Effector CD8-positive, alpha-beta T cell (primary cell): Measurements from ENCODE around the gene MTARC2.

Source experiments
- DNase-seq: peaks from one replicate; lab custom pipeline; 2025; lab: John Stamatoyannopoulos, UW

MTARC2 gene

GRCh38 chr1:220800262-220800661 is 52.1 kb downstream of the MTARC2 start:
- no peak for DNase-seq

- no peak for DNase-seq
These were observed 55.5 kb downstream of the MTARC2 start for GRCh38 chr1:220803401-220804201.

- DNase-seq, result no peak
These were observed 56.1 kb downstream of the MTARC2 start for GRCh38 chr1:220804202-220804586.

- no peak for DNase-seq
These were observed 58.3 kb downstream of the MTARC2 start for GRCh38 chr1:220806408-220806807.

- no peak for DNase-seq
These were observed 59.6 kb downstream of the MTARC2 start for GRCh38 chr1:220807726-220808125.

GRCh38 chr1:220808345-220809186 is 60.4 kb downstream of the MTARC2 start:
- no peak for DNase-seq

GRCh38 chr1:220809187-220809550 is 61.0 kb downstream of the MTARC2 start:
- no peak for DNase-seq

- DNase-seq, result no peak
These were observed 61.6 kb downstream of the MTARC2 start for GRCh38 chr1:220809704-220810103.

- peak; percentile 28 for DNase-seq
These were observed 62.1 kb downstream of the MTARC2 start for GRCh38 chr1:220810179-220810653.

- no peak for DNase-seq
These were observed 62.8 kb downstream of the MTARC2 start for GRCh38 chr1:220810963-220811362.

GRCh38 chr1:220811695-220812094 is 63.6 kb downstream of the MTARC2 start:
- no peak for DNase-seq

GRCh38 chr1:220812308-220812707 is 64.2 kb downstream of the MTARC2 start:
- DNase-seq, result no peak

GRCh38 chr1:220813013-220813412 is 64.9 kb downstream of the MTARC2 start:
- no peak for DNase-seq

- no peak for DNase-seq
These were observed 67.3 kb downstream of the MTARC2 start for GRCh38 chr1:220815409-220815808.

- DNase-seq, result no peak
These were observed 69.8 kb downstream of the MTARC2 start for GRCh38 chr1:220817907-220818306.

GRCh38 chr1:220818421-220819173 is 70.5 kb downstream of the MTARC2 start:
- no peak for DNase-seq

GRCh38 chr1:220819467-220820026 is 71.4 kb downstream of the MTARC2 start:
- no peak for DNase-seq

GRCh38 chr1:220824031-220824989 is 76.2 kb downstream of the MTARC2 start:
- DNase-seq, result no peak

GRCh38 chr1:220825819-220826551 is 77.9 kb downstream of the MTARC2 start:
- DNase-seq, result no peak

GRCh38 chr1:220826729-220827128 is 78.6 kb downstream of the MTARC2 start:
- no peak for DNase-seq
